CD4-positive, alpha-beta T cell treated with Interleukin-6 for 4 hours (primary cell): ENCODE data around the gene TUBB4B.
"Not testable (repeated sequence)": the region's sequence is repeated elsewhere in the genome, so short reads cannot be mapped to it uniquely, and the experiment has no call there.

Experiments
- DNase-seq: peaks from one replicate; pipeline ENCODE4 v3.0.0-alpha.2; 2020; ENCODE audit warnings: mixed read lengths

TUBB4B gene

GRCh38 chr9:137253717-137254623, 12.9 kb downstream of the TUBB4B start:
- no peak for DNase-seq

- DNase-seq = peak; percentile 96
These were observed 13.7 kb downstream of the TUBB4B start, which contains the start of gene NELFB for GRCh38 chr9:137254624-137255447. Gene NELFB (plus strand): TSS chr9:137255327.

DNA sequence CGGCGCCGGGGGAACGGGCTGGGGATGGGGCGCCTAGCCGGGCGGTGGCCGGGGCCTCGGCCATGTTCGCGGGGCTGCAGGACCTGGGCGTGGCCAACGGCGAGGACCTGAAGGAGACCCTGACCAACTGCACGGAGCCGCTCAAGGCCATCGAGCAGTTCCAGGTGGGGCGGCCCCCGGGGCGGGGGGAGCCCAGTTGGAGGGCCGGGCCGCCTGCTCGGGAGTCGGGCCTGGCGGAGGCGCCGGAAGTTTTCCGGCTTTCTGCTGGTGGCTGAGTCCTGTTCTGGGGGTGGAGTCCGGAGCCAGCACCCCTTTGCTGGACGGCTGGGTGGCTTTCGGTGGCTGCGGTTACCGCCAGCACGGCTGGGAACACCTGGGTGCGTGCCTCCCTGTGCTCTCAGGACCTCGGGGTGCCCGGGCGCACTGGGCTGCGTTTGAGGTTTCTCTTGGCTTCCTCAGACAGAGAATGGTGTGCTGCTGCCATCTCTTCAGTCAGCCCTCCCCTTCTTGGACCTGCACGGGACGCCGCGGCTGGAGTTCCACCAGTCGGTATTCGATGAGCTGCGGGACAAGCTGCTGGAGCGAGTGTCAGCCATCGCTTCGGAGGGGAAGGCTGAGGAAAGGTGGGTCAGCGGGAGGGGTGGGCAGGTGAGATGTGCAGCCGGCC, 14.5 kb downstream of the TUBB4B start:
- DNase-seq = peak; percentile 48

DNA sequence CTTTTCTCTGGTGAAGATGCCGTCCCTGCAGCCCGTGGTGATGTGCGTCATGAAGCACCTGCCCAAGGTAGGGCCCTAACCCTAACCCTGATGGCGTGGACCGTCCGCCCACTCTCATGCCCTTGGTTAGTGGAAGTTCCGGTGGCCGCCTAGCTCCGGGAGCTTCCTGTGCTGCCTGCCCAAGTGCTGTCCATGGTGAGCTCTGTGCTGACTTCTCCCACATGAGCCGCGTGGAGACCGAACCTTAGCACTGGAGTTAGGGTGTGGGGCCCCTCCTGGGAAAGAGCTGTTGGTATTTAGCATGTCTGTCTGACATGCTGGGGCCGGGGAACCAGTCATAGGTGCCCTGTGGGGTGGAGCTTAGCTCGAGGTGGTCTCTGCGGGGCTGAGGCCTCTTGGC, 15.3 kb downstream of the TUBB4B start:
- no peak for DNase-seq

- no peak for DNase-seq
These were observed 15.8 kb downstream of the TUBB4B start for GRCh38 chr9:137256856-137257255.

GRCh38 chr9:137262173-137262908, 21.3 kb downstream of the TUBB4B start:
- not testable (repeated sequence) for DNase-seq

- DNase-seq = no peak
These were observed 21.8 kb downstream of the TUBB4B start for GRCh38 chr9:137262909-137263285.

DNA sequence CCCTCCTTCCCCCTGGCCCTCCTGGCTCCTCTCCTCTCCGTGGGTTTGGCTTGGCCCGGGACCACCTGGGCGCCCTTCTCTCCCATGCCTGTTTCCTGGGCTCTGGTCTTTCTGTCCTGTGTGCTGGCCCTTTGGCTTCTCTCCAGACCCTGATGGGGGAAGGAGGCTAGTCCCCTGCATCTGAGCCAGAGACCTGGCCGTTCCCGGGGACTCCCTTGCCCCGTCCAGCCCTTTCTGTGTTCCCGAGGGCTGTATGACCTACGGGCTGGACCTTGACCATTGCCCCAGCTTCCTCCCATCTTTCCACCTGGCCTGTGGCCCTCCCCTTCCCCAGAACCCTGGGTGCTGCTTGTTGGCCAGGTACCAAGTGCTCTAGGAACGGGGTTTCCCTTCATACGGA, 22.4 kb downstream of the TUBB4B start:
- no peak for DNase-seq

DNA sequence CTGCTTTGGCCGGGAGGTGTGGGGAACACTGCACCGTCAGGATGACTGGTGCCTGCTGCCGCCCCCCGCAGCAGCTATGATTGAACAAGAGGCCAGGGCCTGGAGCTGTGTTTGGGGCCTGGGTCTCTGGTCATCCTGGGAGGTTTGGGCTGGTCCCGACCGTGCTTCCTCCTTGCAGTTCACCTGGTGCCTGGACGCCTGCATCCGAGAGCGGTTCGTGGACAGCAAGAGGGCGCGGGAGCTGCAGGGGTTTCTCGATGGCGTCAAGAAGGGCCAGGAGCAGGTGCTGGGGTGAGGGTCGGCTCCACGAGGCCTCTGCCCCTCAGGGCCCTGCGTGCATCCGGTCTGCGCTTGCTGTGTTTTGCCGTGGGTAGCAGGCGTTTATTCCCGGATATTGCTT, 23.0 kb downstream of the TUBB4B start:
- no peak for DNase-seq

GRCh38 chr9:137265496-137266161, 24.5 kb downstream of the TUBB4B start:
- no peak for DNase-seq

DNA sequence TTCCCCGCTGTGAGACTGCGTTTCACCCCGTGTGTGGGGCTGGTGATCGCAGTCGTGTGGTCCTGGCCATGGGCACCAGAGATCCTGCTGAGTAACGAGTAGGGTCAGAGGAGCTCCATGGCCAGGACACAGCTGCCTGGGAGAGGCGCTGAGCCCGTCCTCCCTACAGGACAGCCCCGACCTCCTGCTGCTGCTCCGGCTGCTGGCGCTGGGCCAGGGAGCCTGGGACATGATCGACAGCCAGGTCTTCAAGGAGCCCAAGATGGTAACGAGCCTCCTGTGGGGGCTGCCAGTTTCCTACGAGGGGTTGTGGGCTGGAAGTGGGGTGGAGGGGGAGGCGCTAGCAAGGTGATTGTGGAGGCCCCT, 25.1 kb downstream of the TUBB4B start:
- no peak for DNase-seq

- DNase-seq = no peak
These were observed 25.7 kb downstream of the TUBB4B start for GRCh38 chr9:137266585-137267453.

GRCh38 chr9:137267933-137268355, 26.9 kb downstream of the TUBB4B start:
- DNase-seq = no peak

GRCh38 chr9:137268538-137269201, 27.6 kb downstream of the TUBB4B start:
- no peak for DNase-seq

- DNase-seq = no peak
These were observed 28.2 kb downstream of the TUBB4B start for GRCh38 chr9:137269231-137269772.

DNA sequence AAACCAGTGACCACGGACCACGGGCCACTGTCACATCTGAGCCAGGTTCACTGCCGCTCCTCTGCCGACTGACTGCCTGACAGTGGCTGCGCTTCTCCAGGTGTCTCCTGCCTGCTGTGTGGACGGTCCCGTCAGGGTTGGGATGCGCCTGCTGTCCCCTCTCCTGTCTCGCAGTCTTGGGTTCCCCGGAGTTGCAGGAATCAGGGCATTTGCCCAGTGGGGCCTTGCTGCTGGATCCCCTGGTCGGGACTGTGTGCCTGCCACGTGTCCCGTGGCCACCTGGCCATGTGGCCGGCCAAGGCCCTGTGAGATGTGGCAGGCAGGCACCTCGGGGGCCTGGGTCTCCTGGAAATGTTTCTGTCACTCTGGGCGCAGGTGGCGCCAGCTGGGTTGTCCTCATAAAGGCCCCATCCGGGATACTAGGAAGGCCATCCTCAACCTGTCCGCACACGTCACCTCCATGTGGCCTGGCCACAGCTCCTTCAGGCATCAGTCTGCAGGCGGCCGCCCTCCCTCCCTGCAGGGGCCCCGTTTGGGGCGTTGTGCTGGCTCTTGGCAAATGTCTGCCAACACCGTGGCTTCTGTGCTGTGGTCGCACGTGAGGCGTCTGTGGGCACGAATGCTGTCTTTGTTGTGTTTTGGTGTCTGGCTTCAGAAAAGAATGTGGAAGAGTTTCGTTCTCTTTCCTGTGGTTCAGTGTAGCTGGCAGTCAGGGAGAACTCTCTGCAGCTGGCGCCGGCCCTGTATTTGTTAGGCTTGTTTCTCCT, 30.0 kb downstream of the TUBB4B start:
- DNase-seq = peak; percentile 62

GRCh38 chr9:137271696-137272076, 30.6 kb downstream of the TUBB4B start:
- no peak for DNase-seq

DNA sequence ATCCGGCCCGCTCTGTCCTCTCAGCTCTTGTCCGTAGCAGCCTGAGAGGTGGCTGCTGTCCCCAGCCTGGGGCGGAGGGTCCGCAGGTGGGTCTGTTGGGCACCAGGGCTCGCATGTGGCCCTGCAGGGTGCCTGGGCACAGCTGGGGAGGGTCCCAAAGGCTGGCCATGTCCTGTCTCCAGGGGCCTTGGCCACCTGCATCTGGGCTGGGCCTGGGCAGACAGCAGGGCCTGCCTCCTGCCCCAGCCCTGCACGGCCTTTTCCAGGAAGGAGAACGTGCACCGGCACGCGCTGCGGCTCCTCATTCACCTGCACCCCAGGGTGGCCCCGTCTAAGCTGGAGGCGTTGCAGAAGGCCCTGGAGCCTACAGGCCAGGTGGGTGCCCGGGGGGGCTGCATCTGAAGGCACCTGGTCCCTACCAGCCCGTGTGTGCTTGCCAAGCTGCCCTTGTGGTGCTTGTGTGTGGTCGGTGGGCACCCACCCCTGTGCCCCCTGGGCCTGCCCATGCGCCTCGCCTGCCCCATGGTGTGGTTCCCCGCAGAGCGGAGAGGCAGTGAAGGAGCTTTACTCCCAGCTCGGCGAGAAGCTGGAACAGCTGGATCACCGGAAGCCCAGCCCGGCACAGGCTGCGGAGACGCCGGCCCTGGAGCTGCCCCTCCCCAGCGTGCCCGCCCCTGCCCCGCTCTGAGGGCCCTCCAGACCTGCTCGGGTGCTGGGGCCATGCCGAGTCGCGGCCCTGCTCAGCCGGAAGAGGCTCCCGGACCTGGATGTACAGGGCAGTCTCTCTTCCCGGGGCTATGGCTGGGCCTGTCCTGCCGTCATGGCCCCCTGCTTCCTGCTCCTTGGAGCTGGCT, 31.4 kb downstream of the TUBB4B start:
- no peak for DNase-seq
